NB4 (cell line): ENCODE measurements around the gene GPX4.
A peak's percentile ranks its signal among the peaks of the same experiment; 100 is the strongest.

Source experiments
- DNase-seq: peaks from one replicate; pipeline ENCODE4 v3.0.0; 2010; ENCODE audit warnings: low read depth
- H3K4me3 ChIP-seq: one replicate; pipeline ENCODE4 v1.5.1; 2011; ENCODE audit warnings: mild to moderate bottlenecking, low read depth, low read length, moderate library complexity
- MYC ChIP-seq: IDR thresholded peaks from 2 replicates; pipeline ENCODE4 v1.6.1; 2011; ENCODE audit warnings: low read depth, low read length
- POLR2A ChIP-seq: IDR thresholded peaks from 2 replicates; pipeline ENCODE4 v1.6.1; 2011; ENCODE audit warnings: mild to moderate bottlenecking; ENCODE audit not compliant: insufficient read length; ENCODE audit errors: extremely low read depth
- TF ChIP-seq, protein P1 (sequence below): IDR thresholded peaks from 2 replicates; pipeline ENCODE4 v1.6.1; 2011; ENCODE audit warnings: low read depth, low read length
- TF ChIP-seq, protein P2 (sequence below): IDR thresholded peaks from one replicate; pipeline ENCODE4 v1.5.1; 2012; ENCODE audit warnings: low read depth, low read length

The GPX4 gene, protein sequence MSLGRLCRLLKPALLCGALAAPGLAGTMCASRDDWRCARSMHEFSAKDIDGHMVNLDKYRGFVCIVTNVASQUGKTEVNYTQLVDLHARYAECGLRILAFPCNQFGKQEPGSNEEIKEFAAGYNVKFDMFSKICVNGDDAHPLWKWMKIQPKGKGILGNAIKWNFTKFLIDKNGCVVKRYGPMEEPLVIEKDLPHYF

DNA sequence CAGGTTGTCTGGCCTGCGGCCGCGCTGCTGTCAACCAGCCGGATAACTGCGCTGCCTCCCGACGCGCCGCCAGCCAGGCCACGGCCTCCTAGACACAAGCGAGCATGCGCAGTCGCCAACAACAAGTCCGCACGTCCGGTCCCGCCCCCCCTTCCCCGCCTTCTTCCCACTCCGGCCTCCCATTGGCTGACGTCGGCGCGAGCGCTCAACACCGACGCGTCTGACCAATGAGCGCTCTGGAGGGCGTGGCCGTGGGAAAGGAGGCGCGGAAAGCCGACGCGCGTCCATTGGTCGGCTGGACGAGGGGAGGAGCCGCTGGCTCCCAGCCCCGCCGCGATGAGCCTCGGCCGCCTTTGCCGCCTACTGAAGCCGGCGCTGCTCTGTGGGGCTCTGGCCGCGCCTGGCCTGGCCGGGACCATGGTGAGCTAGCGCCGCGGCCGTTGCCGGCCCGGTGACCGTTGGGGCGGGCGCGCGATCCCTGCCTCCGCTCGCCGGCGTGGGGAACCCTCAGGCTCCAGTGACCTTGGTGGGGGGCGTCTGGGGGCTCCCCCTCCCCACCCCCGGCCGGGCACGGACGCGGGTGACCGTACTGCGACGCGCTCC lies at the start of gene GPX4:
GPX4 (plus strand) TSS at position 287 of the 603 bp plus-strand sequence; CDS start at position 337, 50 bp downstream.
- H3K4me3 ChIP-seq, result peak within 1 kb of the TSS; percentile 57
- DNase-seq, result peak; percentile 97
- TF ChIP-seq, protein P1, sequence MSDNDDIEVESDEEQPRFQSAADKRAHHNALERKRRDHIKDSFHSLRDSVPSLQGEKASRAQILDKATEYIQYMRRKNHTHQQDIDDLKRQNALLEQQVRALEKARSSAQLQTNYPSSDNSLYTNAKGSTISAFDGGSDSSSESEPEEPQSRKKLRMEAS, result 0 out of 2 replicates have a peak, but pooled peaks have one; percentile 23
- TF ChIP-seq POLR2A, result peak; percentile 86
- TF ChIP-seq, protein P2, sequence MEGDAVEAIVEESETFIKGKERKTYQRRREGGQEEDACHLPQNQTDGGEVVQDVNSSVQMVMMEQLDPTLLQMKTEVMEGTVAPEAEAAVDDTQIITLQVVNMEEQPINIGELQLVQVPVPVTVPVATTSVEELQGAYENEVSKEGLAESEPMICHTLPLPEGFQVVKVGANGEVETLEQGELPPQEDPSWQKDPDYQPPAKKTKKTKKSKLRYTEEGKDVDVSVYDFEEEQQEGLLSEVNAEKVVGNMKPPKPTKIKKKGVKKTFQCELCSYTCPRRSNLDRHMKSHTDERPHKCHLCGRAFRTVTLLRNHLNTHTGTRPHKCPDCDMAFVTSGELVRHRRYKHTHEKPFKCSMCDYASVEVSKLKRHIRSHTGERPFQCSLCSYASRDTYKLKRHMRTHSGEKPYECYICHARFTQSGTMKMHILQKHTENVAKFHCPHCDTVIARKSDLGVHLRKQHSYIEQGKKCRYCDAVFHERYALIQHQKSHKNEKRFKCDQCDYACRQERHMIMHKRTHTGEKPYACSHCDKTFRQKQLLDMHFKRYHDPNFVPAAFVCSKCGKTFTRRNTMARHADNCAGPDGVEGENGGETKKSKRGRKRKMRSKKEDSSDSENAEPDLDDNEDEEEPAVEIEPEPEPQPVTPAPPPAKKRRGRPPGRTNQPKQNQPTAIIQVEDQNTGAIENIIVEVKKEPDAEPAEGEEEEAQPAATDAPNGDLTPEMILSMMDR, result no peak
- peak; percentile 27; the same call in 1 of the 2 replicates for TF ChIP-seq MYC

DNA sequence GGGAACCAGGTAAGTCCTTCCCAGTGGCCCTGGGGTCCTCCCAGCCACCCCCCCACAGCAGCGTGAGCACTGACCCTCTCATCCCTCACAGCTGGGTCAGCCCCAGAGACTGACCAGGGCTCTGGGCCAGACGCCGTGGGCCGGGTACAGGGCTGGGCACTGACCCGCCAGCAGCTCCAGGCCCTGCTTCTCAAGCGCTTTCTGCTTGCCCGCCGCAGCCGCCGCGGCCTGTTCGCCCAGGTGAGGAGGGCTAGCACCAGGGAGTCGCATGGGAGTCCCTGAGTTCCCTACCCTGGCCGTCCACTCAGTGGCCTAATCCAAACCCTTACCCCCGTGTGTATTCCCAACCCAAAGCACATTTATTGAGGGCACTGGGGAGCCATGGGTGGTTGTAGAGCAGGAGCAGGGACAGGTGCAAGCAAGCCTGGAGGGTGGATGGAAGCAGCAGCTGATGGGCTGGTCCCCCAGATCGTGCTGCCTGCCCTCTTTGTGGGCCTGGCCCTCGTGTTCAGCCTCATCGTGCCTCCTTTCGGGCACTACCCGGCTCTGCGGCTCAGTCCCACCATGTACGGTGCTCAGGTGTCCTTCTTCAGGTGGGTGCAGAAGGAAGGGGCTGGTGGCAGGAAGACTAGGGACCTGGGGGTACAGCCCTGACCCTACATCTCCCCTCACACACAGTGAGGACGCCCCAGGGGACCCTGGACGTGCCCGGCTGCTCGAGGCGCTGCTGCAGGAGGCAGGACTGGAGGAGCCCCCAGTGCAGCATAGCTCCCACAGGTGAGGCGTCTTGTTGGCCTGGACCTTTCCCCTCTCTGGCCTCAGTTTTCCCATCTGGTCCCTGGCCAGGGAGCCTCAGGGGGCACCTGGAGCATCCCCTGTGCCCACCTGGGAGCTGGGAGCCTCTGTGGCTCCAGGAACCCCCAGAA lies 49.4 kb upstream of the GPX4 start:
- no peak for DNase-seq
- no peak overlapping the region for H3K4me3 ChIP-seq
- TF ChIP-seq POLR2A, result no peak
- TF ChIP-seq, protein P1, result no peak
- TF ChIP-seq MYC, result no peak
- TF ChIP-seq, protein P2, result no peak

DNA sequence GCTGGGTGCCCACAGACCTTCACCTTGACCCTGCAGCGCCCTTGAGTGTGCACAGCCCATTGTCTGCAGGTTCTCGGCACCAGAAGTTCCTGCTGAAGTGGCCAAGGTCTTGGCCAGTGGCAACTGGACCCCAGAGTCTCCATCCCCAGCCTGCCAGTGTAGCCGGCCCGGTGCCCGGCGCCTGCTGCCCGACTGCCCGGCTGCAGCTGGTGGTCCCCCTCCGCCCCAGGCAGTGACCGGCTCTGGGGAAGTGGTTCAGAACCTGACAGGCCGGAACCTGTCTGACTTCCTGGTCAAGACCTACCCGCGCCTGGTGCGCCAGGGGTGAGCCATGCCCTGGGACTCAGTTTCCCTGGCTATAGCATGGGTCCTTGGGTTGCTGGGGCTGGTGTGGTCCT lies 48.8 kb upstream of the GPX4 start:
- no peak for DNase-seq
- TF ChIP-seq, protein P2, result no peak
- TF ChIP-seq MYC, result no peak
- TF ChIP-seq, protein P1, result no peak
- TF ChIP-seq POLR2A, result no peak

DNA sequence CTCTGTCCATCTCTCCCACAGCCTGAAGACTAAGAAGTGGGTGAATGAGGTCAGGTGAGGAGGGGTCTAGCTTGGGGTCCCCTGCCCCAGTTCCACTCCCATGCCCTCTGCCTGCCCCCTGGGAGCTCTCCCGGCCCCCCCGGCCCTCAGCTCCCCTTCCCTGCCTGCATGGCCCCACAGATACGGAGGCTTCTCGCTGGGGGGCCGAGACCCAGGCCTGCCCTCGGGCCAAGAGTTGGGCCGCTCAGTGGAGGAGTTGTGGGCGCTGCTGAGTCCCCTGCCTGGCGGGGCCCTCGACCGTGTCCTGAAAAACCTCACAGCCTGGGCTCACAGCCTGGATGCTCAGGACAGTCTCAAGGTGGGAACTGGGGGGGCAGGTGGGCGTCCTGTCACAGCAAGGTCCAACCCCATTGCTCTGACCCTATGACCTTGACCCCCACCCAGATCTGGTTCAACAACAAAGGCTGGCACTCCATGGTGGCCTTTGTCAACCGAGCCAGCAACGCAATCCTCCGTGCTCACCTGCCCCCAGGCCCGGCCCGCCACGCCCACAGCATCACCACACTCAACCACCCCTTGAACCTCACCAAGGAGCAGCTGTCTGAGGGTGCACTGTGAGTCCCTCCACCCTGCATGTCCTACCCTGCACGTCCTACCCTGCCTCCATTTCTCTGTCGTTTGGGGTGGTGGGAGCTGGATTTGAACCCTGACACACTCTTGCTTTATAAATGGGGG lies 47.7 kb upstream of the GPX4 start:
- no peak overlapping the region for H3K4me3 ChIP-seq
- DNase-seq, result no peak
- TF ChIP-seq MYC (no peak), POLR2A (no peak)
- TF ChIP-seq, protein P2, result no peak
- TF ChIP-seq, protein P1, result no peak

More for the DNA sequence above, 48.8 kb upstream of the GPX4 start:
- no peak overlapping the region for H3K4me3 ChIP-seq
